CD4-positive, alpha-beta memory T cell (primary cell): ENCODE data around the gene GALNT13. TPM values are rescaled to one million over a fixed set of nuclear protein-coding genes. Genes with fewer than 3 reads are reported as not detected.

Experiments
- CTCF ChIA-PET: fragments of 350-600 bp; sonication (Branson Sonifier 250); formaldehyde crosslinking; loops from one replicate; lab custom pipeline; 2021; ENCODE audit warnings: inconsistent platforms; ENCODE audit not compliant: partially characterized antibody; lab: Charles Lee
- POLR2A ChIA-PET: fragments of 350-600 bp; sonication (Branson Sonifier 250); formaldehyde crosslinking; loops from one replicate; lab custom pipeline; 2021; ENCODE audit not compliant: partially characterized antibody; lab: Charles Lee
- DNase-seq, 5 donors: peaks; one replicate each; pipeline versions ENCODE4 v3.0.0 to v3.0.0-alpha.2; 2020 to 2022; ENCODE audit warnings: mixed read lengths in 1 of 5
- H3K27ac ChIP-seq: one replicate; pipeline ENCODE4 v1.7.0; 2013; ENCODE audit warnings: low read depth, low read length
- H3K27me3 ChIP-seq: 2 replicates; pipeline ENCODE4 v1.7.0; 2013; ENCODE audit warnings: mild to moderate bottlenecking, low read length, moderate library complexity; ENCODE audit not compliant: insufficient read depth
- H3K36me3 ChIP-seq: 2 replicates; pipeline ENCODE4 v1.7.0; 2013; ENCODE audit warnings: mild to moderate bottlenecking, low read length, moderate library complexity; ENCODE audit not compliant: insufficient read depth
- H3K4me1 ChIP-seq: 2 replicates; pipeline ENCODE4 v1.7.0; 2013; ENCODE audit warnings: mild to moderate bottlenecking, low read length, moderate library complexity; ENCODE audit not compliant: insufficient read depth
- H3K4me3 ChIP-seq, 2 donors: one replicate each; pipeline ENCODE4 v1.7.0; 2013; ENCODE audit warnings: low read length in 2 of 2, mild to moderate bottlenecking in 1 of 2
- H3K9me3 ChIP-seq, 2 donors: one replicate each; pipeline ENCODE4 v1.7.0; 2013; ENCODE audit warnings: low read length in 2 of 2, control low read depth in 1 of 2; ENCODE audit not compliant: control insufficient read depth in 1 of 2
- H3K27ac Mint-ChIP-seq, 7 donors: one replicate each; pipeline ENCODE4 v1.8.0; 2020 to 2021; ENCODE audit warnings: mixed read lengths in 7 of 7, mild to moderate bottlenecking in 6 of 7, inconsistent platforms in 3 of 7, moderate library complexity in 3 of 7
- H3K27me3 Mint-ChIP-seq, 2 donors: one replicate each; pipeline ENCODE4 v1.8.0; 2020 to 2021; ENCODE audit warnings: mixed read lengths in 2 of 2
- H3K36me3 Mint-ChIP-seq, 2 donors: one replicate each; pipeline ENCODE4 v1.8.0; 2020 to 2021; ENCODE audit warnings: mixed read lengths in 2 of 2, inconsistent platforms in 1 of 2, mild to moderate bottlenecking in 1 of 2
- H3K4me1 Mint-ChIP-seq, 4 donors: one replicate each; pipeline ENCODE4 v1.8.0; 2020 to 2021; ENCODE audit warnings: mixed read lengths in 4 of 4, mild to moderate bottlenecking in 1 of 4
- H3K4me3 Mint-ChIP-seq, 8 donors: one replicate each; pipeline ENCODE4 v1.8.0; 2020 to 2021; ENCODE audit warnings: mixed read lengths in 8 of 8, mild to moderate bottlenecking in 7 of 8, moderate library complexity in 6 of 8, inconsistent platforms in 3 of 8
- H3K9me3 Mint-ChIP-seq, 8 donors: one replicate each; pipeline ENCODE4 v1.8.0; 2020 to 2021; ENCODE audit warnings: mixed read lengths in 8 of 8, mild to moderate bottlenecking in 5 of 8, inconsistent platforms in 3 of 8, moderate library complexity in 1 of 8
- intact Hi-C: fragments of 100-400 bp; cut with micrococcal nuclease; formaldehyde crosslinking; loops from one replicate; pipeline ENCODE4 v1.15.1; 2023
- polyA plus RNA-seq, 2 donors: library from polyadenylated mRNA; unstranded; fragments of 300-500 nt; fragmentation: Illumina TruSeq; gene quantifications; one replicate each; pipeline ENCODE4 v1.2.3, GENCODE V29; 2021
- total RNA-seq, 2 experiments: library from RNA; stranded (reverse); gene quantifications; one replicate each; pipeline ENCODE4 v1.2.3, GENCODE V29; 2021

Gene GALNT13
- total and polyA plus RNA-seq, 4 experiments from 2014 or later = 0.79 TPM; not detected in 3

- Histone ChIP-seq H3K36me3 (no peaks in the 10 kb centered on the region), H3K4me1 (no peaks in the 10 kb centered on the region), H3K4me3 (no peak overlapping the region), H3K9me3 (no peaks in the 10 kb centered on the region), H3K27ac (no peak overlapping the region), H3K27me3 (no peaks in the 10 kb centered on the region)
- DNase-seq = no peak
- intact Hi-C loops = no loop called here
- no peaks in the 10 kb centered on the region for H3K27me3 Mint-ChIP-seq
- H3K4me1 Mint-ChIP-seq = no peaks in the 10 kb centered on the region
- ChIA-PET POLR2A (no interaction called here), CTCF (no interaction called here)
- H3K36me3 Mint-ChIP-seq = no peaks in the 10 kb centered on the region
- H3K9me3 Mint-ChIP-seq = peaks cover 3 to 17% (median 9%) of the 10 kb centered on the region in 8 donors
- no peak overlapping the region for H3K4me3 Mint-ChIP-seq
- H3K27ac Mint-ChIP-seq = no peak overlapping the region
Observed at GRCh38 chr2:154291927-154292326, 420.2 kb downstream of the GALNT13 start.

GRCh38 chr2:154293864-154294263, 422.1 kb downstream of the GALNT13 start:
- no peak overlapping the region for H3K27ac Mint-ChIP-seq
- POLR2A ChIA-PET = no interaction called here
- no peak overlapping the region for H3K4me3 ChIP-seq

GRCh38 chr2:154306266-154306970, 434.7 kb downstream of the GALNT13 start:
- H3K4me1 Mint-ChIP-seq = no peaks in the 10 kb centered on the region
- ChIA-PET POLR2A (no interaction called here), CTCF (no interaction called here)
- Histone ChIP-seq H3K36me3 (no peaks in the 10 kb centered on the region), H3K4me3 (no peak overlapping the region), H3K4me1 (no peaks in the 10 kb centered on the region), H3K27me3 (no peaks in the 10 kb centered on the region), H3K9me3 (no peaks in the 10 kb centered on the region), H3K27ac (no peak overlapping the region)
- no peak overlapping the region for H3K4me3 Mint-ChIP-seq
- intact Hi-C loops = no loop called here
- DNase-seq = no peak
- H3K9me3 Mint-ChIP-seq = peaks cover 0 to 5% (median 2%) of the 10 kb centered on the region in 8 donors
- H3K27me3 Mint-ChIP-seq = no peaks in the 10 kb centered on the region
- H3K27ac Mint-ChIP-seq = no peak overlapping the region
- H3K36me3 Mint-ChIP-seq = no peaks in the 10 kb centered on the region

More at GRCh38 chr2:154293864-154294263, 422.1 kb downstream of the GALNT13 start:
- CTCF ChIA-PET = no interaction called here
- H3K36me3 ChIP-seq = no peaks in the 10 kb centered on the region
- no peaks in the 10 kb centered on the region for H3K9me3 ChIP-seq
- H3K4me1 Mint-ChIP-seq = no peaks in the 10 kb centered on the region
- no peak overlapping the region for H3K4me3 Mint-ChIP-seq
- no peak for DNase-seq
- peaks cover 3 to 7% (median 5%) of the 10 kb centered on the region in 8 donors for H3K9me3 Mint-ChIP-seq
- H3K27me3 ChIP-seq = no peaks in the 10 kb centered on the region
- no peak overlapping the region for H3K27ac ChIP-seq
- no peaks in the 10 kb centered on the region for H3K27me3 Mint-ChIP-seq
- no peaks in the 10 kb centered on the region for H3K4me1 ChIP-seq
- intact Hi-C loops = no loop called here
- no peaks in the 10 kb centered on the region for H3K36me3 Mint-ChIP-seq

DNA sequence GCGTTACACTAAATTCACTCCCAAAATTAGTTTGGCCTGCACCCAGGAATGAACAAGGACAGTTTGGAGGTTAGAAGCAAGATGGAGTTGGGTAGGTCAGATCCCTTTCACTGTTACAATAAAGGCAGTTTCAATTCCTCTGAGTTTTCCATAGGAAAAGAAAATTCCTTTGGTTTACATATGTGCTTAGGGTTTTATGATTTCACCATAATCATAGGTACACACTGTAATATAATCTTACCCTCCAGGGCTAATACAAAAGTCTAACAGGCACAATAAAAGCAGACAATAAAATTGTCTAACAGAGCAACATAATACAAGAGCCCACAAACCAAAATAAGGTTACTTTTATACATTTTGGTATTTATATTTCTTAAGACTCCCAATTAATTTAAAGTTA, 435.3 kb downstream of the GALNT13 start:
- no peaks in the 10 kb centered on the region for H3K4me1 ChIP-seq
- no peaks in the 10 kb centered on the region for H3K27me3 Mint-ChIP-seq
- DNase-seq = no peak
- no peaks in the 10 kb centered on the region for H3K4me1 Mint-ChIP-seq
- no peak overlapping the region for H3K4me3 ChIP-seq
- H3K36me3 Mint-ChIP-seq = no peaks in the 10 kb centered on the region
- H3K36me3 ChIP-seq = no peaks in the 10 kb centered on the region
- no peaks in the 10 kb centered on the region for H3K9me3 ChIP-seq
- H3K4me3 Mint-ChIP-seq = no peak overlapping the region
- ChIA-PET POLR2A (no interaction called here), CTCF (no interaction called here)
- intact Hi-C loops = no loop called here
- peaks cover 0 to 5% (median 2%) of the 10 kb centered on the region in 8 donors for H3K9me3 Mint-ChIP-seq
- no peaks in the 10 kb centered on the region for H3K27me3 ChIP-seq
- no peak overlapping the region for H3K27ac Mint-ChIP-seq
- H3K27ac ChIP-seq = no peak overlapping the region

DNA sequence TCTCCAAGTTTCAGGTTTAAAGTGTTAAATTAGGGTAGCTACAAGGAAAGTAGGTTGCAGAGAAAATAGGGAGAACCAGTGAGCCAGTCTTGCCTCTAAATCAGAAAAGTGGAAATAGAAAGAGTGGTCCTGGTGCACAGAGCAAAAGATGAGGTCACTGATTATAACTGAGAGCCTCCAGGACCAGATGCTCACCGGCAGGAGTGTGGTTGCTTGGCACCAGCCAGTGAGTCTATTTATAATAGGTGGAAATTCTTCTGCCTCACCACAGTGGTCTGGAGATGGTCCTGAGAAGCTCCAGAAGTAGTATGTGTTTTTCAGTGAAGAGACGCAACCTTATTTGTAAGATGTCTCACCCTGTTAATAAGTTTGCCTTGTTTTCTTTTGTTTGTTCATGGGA, 452.9 kb downstream of the GALNT13 start:
- no peak for DNase-seq
- intact Hi-C loops = no loop called here
- no peaks in the 10 kb centered on the region for H3K36me3 ChIP-seq
- Mint-ChIP-seq H3K9me3 (peaks cover 0 to 6% (median 0%) of the 10 kb centered on the region in 8 donors), H3K4me3 (no peak overlapping the region), H3K27me3 (no peaks in the 10 kb centered on the region), H3K36me3 (no peaks in the 10 kb centered on the region), H3K27ac (no peak overlapping the region), H3K4me1 (no peaks in the 10 kb centered on the region)
- H3K9me3 ChIP-seq = no peaks in the 10 kb centered on the region
- no peaks in the 10 kb centered on the region for H3K4me1 ChIP-seq
- no peaks in the 10 kb centered on the region for H3K27me3 ChIP-seq
- CTCF ChIA-PET = no interaction called here
- POLR2A ChIA-PET = no interaction called here
- no peak overlapping the region for H3K27ac ChIP-seq
- no peak overlapping the region for H3K4me3 ChIP-seq

DNA sequence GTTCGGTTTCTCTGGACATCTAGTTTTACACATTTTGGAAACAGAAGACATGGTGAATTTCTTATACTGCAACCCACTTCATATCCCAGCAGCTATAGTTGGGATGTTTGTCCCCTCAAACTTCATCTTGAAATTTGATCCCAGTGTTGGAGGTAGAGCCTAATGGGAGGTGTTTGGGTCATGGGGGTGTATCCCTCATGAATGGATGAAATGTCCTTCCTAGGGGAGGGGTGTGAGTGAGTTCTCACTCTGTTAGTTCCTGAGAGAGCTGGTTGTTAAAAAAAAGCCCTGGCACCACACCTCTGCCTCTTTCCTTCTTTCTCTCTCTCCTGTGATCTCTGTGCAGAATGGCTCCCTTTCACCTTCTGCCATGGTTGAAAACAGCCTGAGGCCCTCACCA, 457.8 kb downstream of the GALNT13 start:
- no peaks in the 10 kb centered on the region for H3K27me3 Mint-ChIP-seq
- H3K4me1 Mint-ChIP-seq = no peaks in the 10 kb centered on the region
- H3K9me3 ChIP-seq = no peaks in the 10 kb centered on the region
- no peak for DNase-seq
- H3K36me3 ChIP-seq = no peaks in the 10 kb centered on the region
- no peaks in the 10 kb centered on the region for H3K36me3 Mint-ChIP-seq
- intact Hi-C loops = no loop called here
- peaks cover 0 to 3% (median 0%) of the 10 kb centered on the region in 8 donors for H3K9me3 Mint-ChIP-seq
- CTCF ChIA-PET = no interaction called here
- no peak overlapping the region for H3K27ac Mint-ChIP-seq
- no peak overlapping the region for H3K27ac ChIP-seq
- no peak overlapping the region for H3K4me3 ChIP-seq
- H3K4me1 ChIP-seq = no peaks in the 10 kb centered on the region
- H3K4me3 Mint-ChIP-seq = no peak overlapping the region
- POLR2A ChIA-PET = no interaction called here
- no peaks in the 10 kb centered on the region for H3K27me3 ChIP-seq

DNA sequence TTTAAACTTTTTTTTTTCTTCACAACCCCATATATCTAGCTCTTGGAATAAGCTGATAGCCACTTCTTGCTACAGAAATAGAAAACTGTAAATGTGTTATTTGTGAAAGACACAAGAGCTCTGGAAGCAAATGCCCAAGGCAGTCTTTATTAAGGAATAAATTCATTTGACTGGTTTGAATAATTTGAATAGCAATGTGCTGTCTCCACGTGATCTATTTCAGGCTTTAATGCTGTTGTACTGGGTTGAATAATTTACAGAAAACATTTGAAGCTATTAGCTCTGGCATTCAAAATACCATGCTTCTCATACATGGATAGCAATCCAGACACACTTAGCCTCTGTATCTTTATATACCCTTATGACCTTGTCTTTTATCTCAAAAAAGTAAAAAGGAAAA, 460.1 kb downstream of the GALNT13 start:
- Mint-ChIP-seq H3K9me3 (peaks cover 0 to 6% (median 0%) of the 10 kb centered on the region in 8 donors), H3K4me1 (no peaks in the 10 kb centered on the region), H3K36me3 (no peaks in the 10 kb centered on the region), H3K27ac (no peak overlapping the region), H3K27me3 (no peaks in the 10 kb centered on the region), H3K4me3 (no peak overlapping the region)
- Histone ChIP-seq H3K4me3 (no peak overlapping the region), H3K9me3 (no peaks in the 10 kb centered on the region), H3K27me3 (no peaks in the 10 kb centered on the region), H3K4me1 (no peaks in the 10 kb centered on the region), H3K27ac (no peak overlapping the region), H3K36me3 (no peaks in the 10 kb centered on the region)
- POLR2A ChIA-PET = no interaction called here
- CTCF ChIA-PET = no interaction called here
- intact Hi-C loops = no loop called here
- no peak for DNase-seq
